ENCODE results near the gene CMTM4.

- TF ChIP-seq CTCF (conservative IDR thresholded peaks at IDR 0.05; ENCODE audit: low read depth, low read length) (no peak), POLR2A (IDR thresholded peaks at IDR 0.05; ENCODE audit: low read depth, low read length) (no peak), SMC3 (IDR thresholded peaks at IDR 0.05; ENCODE audit: low read depth, low read length) (no peak)
- TF ChIP-seq, protein P1, sequence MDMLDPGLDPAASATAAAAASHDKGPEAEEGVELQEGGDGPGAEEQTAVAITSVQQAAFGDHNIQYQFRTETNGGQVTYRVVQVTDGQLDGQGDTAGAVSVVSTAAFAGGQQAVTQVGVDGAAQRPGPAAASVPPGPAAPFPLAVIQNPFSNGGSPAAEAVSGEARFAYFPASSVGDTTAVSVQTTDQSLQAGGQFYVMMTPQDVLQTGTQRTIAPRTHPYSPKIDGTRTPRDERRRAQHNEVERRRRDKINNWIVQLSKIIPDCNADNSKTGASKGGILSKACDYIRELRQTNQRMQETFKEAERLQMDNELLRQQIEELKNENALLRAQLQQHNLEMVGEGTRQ (IDR thresholded peaks at IDR 0.05; ENCODE audit: low read depth, low read length): no peak
Measured at GRCh38 chr16:66678337-66678736, 18.2 kb downstream of the CMTM4 start.

Measured in IMR-90 (cell line).